Stimulated activated CD4-positive, alpha-beta T cell treated with anti-CD3 and anti-CD28 coated beads, Interleukin-1b, Interleukin-23, amount 100 ng/mL, for 4 hours (primary cell): ENCODE results near the gene PTX4.

ENCODE experiments used
- DNase-seq, 2 donors: peaks; one replicate each; pipeline ENCODE4 v3.0.0-alpha.2; 2020; ENCODE audit warnings: low read depth in 2 of 2

Gene PTX4

DNA sequence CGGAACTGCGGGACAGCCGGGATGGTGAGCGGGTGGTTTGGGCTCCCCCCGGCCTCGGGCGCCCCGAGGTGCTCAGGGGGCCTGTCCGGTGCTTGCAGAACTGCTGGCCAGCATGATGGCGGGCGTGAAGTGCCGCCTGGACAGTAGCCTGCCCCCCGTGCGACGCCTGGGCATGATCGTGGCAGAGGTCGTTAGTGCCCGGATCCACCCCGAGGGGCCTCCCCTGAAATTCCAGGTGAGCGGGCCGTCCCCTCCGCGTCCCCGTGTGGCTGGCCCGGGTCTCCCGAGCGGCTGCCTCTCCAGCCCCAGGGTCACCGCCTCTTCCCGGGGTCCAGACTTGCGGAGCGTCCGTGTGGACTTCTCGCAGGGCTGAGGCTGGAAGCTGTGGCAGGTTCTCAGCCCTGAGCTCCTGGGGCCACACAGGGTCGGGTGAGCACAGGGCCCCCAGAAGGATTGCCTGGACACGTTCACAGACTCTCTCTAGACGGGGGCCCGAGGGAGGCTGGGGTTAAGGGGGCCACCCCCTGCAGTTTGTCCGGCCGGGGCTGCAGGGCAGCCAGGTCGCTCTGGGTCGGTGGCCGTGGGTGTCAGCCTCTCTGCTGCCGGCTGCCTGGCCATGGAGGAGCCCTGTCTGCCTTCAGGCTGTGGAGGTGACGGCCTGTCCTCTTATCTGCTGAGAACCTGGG, 11.9 kb upstream of the PTX4 start:
- DNase-seq = no peak

DNA sequence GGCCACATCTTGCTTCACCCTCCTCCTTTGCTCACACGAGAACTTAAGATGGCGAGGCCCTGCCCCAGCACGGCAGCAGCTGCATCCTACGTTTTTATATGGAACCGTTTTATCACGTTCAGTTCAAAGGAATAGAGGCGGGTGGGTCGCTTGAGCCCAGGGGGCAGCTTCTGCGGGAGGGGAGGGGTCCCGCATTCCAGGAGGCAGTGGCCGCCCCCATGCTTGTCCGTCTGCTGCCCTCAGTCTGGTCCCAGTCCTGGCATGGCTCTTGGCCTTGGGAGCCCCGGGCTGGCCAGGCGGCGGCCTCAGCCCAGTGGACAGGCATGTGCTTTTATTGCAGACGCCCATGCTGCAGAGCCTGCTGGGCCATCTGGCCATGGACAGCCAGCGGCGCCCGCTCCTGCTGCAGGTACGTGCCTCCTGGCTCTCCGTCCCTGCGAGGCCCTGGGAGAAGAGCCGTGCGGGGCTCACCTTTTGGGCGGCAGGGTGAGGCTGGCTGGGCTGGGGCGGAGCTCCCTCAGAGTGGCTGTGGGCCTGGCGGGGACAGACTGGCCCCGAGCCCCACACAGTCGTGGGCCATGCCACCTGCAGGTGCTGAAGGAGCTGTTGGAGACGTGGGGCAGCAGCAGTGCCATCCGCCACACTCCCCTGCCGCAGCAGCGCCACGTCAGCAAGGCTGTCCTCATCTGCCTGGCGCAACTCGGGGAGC, 11.2 kb upstream of the PTX4 start:
- no peak for DNase-seq

DNA sequence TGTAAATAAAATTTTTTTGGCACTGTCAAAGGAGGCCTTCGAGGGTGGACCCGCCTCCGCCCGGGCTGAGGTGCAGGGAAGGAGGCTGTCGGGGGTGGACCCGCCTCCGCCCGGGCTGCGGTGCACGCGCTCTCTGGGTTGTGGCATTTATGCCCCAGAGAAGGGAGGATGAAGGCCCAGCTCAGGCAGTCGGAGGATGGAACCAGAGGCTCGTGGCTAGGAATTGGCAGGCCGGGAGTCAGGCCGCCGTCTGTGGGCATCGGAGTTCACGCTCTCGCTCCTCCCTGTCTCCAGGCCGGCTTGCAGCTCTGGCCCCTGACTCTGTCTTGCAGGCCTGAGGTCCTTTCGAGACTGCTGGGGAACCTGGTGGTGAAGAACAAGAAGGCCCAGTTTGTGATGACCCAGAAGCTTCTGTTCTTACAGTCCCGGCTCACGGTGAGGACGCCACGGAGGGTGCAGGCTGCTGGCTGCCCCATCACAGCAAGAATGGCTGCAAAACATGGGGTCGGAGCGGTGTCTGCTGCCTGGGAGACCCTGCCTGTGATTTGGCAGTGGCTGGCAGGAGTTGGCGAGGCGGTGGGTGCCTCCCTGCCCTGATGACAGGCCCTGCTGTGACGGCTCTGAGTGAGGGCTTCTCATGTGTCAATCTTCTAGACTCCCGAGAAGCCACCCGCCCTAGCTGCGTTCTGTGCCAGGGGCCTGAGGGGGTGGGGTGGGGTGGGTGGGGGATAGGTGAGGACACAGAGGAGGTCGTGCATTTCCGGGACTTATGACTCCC, 10.3 kb upstream of the PTX4 start:
- DNase-seq = no peak

DNA sequence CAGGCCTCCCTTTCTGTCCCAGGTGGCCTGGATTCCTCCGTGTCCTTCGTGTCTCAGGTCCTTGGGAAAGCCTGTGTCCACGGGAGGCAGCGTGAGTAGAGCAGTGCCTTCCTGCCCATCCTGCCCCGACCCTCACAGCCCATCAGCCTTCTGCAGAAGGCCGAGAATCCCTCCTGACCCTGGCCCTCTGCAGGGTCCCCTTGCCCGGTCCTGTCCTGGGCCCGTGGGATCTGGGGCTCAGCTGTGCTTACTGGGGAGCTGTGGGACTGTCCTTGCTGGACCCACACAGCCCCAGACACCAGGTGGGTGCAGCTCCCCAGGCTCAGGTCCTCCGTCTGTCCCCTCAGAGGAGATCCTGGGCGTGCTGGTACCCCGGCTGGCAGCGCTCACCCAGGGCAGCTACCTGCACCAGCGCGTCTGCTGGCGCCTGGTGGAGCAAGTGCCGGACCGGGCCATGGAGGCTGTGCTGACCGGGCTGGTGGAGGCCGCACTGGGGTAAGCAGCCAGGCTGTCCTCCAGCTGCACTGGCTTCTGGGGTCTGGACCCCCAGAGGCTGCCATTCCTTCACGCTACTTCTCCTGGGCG, 8.4 kb upstream of the PTX4 start:
- DNase-seq = no peak

DNA sequence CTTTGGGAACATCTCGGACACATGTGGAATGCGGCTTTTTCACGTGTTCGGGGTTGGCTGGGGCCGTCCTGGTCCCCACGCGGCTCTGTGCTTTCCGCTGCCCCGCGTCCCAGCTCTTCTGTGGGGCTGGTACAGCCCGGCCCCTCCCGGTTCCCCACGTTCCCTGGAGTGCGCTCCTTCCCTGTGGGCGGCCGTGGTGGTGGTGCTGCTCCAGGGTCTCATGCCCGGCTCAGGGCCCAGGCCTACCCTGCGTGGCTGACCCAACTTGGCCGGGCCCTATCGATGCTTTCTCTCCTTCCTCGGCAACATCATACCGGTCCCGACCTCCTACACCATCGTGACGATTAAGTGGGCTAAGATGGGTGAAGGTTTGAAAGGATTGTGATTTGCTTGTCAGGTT, 7.7 kb upstream of the PTX4 start:
- DNase-seq = no peak

DNA sequence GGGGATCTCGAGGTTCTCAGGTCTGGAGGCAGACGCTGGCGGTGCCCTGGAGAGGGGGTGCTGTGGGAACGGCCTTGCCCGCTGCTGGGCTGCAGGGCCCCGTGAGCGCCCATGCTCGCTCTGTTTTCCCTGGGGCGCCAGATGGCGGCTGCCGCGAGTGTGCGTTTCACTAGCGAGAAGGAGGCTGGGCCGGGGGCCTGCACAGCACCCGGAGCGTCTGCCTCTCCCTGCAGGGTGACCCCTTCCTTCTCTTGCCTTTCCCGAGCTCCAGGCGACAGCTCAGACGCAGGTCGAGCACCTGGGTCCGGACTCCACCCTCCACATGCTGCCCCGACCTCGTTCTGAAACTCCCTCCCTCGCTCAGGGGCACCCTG, 7.1 kb upstream of the PTX4 start:
- no peak for DNase-seq

DNA sequence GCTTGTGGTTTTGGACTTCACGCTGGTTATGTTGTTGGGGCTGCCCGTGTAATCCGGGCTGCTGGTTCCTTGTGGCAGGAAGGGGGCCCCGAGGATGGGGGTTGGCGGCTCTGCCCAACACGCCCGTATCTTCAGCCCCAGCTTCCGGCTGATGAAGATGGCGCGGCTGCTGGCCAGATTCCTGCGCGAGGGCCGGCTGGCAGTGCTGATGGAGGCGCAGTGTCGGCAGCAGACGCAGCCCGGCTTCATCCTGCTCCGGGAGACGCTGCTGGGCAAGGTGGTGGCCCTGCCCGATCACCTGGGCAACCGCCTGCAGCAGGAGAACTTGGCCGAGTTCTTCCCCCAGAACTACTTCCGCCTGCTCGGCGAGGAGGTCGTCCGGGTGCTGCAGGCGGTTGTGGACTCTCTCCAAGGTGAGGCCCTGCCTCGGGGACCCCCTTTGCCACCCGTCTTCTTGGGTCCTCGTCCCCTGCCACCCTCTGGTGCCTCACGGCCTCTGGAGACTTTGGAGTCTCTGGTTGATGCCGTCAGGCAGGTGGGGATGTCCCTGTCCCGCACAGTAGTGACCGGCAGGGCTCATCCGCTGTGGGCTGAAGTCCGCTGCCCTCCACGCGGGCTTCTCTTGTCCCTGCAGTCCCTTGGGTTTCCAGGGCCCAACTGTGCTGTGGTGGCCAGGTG, 6.6 kb upstream of the PTX4 start:
- DNase-seq = no peak

DNA sequence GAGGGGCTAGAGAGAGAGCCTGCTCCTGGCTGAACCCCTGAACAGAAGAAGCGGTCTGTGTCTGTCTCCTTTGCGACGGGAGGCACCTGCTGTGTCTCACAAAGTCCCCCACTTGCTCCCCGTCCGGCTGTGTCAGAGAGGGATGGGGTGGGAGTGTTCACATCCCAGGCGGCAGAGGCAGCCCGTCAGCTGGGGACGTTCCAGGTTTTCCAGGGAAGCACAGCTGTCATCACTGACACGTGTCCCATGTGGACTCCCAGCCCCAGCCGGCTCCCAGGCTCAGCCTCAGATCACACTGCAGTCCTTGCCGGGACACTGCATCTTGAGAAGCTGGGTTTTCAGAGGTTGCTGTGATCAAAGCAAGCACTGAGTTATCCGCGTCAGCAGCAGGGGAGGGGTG, 6.0 kb upstream of the PTX4 start:
- DNase-seq = no peak

DNA sequence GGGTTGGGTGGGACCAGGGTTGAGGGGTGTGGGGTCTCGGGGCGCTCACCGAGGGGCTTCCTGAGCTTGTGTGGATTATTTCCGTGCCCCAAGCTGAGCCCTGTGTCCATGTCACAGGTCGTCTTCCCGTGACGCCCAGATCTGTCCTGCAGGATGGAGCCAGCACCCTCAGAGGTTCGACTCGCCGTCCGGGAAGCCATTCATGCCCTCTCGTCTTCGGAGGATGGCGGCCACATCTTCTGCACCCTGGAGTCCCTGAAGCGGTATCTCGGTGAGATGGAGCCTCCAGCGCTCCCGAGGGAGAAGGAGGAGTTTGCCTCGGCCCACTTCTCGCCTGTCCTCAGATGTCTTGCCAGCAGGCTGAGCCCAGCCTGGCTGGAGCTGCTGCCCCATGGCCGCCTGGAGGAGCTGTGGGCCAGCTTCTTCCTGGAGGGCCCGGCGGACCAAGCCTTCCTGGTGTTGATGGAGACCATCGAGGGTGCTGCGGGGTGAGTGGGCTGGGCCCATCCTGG, 5.4 kb upstream of the PTX4 start:
- no peak for DNase-seq

DNA sequence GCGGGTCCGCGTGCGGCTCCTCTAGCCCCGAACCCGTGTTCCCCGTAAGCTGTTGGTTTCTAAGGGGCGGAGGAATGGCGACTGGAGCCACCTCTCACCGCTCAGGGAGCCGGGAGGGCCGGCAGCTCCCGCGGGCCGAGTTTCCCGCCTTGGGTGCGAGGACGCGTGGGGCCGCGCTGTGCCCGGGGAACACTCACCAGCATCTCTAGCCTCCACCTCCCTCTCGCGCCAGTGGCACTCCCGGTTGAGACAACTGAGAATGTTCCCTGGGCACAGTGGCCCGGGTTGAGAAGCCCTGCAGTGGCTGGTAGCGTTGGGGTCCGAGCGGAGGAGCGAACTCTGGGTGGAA, 5.0 kb upstream of the PTX4 start:
- DNase-seq = no peak

DNA sequence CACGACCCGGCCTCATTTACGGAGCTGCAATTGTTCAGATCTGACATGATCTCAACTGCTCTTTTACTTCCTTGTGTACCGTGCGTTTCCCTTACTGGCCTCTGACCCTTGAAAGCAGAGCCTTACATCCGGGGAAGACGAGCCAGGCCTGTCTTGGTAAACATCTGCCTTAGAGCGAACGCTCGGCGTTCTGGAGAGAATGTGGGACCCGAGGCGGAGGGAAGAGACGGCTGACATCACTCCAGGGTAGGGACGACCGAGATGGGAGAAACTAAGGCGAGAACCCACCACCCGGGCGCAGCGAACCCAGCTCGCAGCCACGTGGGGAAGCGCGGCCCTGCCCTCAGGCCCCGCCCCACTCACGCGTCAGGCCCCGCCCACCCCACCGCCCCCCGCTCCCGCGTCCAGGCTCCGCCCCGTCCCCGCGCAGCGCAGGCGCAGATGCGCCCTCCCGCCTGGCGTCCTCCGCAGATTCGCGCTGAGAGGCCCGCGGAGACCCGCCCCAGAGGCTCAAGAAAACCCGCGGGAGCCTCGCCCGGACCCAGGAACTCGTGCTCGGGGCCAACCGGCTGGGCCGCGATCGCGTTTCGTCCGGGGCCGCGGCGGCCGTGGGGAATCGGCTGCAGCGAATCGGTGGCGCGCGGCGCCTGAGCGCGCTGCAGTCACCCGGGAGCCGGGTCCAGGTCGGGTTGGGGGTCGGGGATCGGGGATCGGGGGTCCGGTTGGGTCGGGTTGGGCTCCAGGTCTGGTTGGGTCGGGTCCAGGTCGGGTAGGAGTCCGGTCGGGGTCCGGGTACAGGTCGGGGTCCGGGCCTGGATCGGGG, 4.4 kb upstream of the PTX4 start, which contains the start of gene TELO2:
TSS of gene TELO2 (plus strand) at position 438 of the 823 bp plus-strand sequence. CDS start 922 bp downstream, outside the sequence.
- DNase-seq = peak; percentile 87 to 90

DNA sequence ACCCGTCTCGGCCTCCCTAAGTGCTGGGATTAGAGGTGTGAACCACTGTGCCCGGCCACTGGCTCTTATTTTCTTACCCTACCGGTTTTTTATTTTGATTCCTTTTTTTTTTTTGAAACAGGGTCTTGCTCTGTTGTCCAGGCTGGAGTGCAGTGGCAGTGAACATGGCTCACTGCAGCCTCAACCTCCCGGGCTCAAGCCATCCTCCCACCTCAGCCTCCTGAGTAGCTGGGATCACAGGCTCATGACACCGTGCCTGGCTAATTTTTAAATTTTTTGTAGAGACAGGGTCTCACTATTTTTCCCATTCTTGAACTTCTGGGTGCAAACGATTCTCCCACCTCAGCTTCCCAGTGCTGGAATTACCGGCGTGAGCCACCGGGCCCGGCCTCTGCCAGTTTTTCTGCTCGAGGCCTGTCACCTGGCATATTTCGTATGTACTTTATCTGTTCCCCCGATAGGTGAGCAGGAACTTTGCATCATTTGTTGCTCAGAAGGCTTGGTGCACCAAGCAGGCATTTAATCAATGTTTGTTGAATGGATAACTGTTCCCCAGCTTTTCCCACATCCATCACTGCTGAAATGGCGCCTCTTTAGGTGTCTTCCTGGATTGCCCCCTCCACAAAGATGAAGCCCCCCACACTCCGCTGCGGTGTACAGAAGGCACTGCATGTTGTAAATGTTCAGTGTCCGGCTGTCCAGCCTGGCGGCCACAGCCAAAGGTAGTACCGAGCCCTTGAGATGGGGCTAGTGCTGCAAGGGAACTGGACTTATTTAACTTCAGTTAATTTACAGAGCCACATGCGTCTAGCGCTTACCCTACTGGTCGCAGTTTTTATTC, 3.6 kb upstream of the PTX4 start:
- DNase-seq = no peak

DNA sequence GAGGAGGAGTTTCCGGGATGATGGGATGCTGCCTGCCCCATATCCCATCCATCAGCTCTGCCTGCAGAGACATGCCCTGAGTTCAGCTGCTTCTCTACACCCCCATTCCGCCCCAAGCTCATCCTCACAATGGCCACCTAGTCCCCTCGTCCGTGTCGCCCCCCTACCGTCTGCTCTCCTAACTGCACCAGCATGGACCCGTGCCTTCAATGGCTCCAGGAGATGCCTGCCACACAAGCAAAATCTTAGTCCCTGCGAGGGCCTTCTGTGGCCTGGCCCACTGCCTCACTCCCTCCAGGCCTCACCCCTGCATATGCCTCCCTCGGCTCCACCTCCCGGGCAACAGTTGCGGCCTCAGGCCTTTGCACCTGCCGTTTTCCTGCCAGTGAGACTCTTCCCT, 2.6 kb upstream of the PTX4 start:
- DNase-seq = no peak

DNA sequence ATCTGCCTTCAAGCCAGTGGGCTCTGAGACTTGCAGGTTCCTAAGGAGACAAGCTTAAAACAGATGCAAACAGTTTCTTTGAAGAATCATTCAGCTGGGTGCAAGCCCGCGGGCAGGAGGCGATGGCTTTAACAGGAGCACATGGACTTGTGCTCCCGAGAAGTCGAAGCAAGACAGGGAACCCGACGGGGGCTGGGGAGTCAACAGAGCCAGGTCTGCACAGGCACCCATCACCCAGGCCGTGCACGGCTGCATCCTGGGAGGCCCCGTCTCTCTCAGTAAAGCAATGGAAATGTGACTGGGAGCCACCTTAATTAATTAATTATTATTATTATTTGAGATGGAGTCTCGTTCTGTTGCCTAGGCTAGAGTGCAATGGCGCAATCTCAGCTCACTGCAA, 333 bp upstream of the PTX4 start:
- no peak for DNase-seq

DNA sequence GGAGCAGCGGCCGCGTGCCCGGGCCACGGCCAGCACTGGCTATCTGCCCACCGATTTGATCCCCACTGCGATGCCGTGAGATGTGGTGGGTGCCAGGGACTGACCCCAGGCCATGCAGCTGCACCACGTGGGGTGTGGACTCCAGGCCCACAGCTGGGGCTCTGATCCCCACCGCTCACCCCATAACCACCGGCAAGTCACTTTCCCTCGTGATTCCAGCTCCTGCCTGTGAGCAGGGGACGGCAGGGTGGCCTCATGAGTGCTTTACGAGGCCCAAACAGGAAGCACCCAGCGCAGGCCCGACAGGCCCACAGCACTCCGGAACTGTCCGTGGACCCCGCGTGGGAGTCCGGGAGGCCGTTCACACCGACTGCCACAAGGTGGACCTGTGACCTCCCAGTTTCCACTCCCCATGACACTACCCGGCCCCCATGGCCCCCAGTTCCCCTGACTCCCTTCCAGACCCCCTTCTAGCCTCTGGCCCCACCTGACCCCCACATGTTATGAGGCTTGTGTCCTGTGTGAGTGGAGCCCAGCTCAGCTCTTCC, 616 bp downstream of the PTX4 start:
- no peak for DNase-seq

DNA sequence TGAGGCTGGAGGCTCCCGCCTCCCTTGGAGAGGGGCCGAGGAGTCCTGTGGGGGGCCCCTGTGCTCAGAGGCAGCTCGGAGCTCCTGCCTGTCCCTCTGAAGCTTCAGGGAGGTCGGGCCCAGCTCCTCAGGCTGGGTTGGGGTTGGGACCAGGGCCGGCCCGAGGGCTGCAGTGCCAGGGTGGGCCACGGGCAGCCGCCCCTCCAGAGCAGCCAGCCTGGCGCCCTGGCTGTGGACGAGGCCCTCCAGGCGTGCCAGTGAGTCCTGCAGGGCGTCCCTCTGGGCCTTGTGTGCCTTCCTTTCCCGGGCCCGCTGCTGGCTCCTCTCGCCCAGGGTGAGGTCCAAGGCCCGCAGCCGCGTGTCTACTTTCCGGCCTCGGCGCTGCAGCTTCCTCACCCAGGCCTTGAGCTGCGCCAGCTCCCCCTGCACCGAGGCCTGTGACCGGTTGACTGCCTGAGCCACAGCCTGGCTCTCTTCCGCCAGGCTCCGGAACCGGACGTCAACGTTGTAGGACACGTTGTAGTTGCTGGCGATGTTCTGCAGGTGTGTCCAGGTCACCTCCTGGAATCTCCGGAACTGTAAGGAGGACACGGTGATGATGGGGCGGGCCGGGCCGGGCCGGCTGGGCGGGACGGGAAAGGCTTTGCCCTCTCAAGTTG, 1.2 kb downstream of the PTX4 start:
- DNase-seq = no peak

DNA sequence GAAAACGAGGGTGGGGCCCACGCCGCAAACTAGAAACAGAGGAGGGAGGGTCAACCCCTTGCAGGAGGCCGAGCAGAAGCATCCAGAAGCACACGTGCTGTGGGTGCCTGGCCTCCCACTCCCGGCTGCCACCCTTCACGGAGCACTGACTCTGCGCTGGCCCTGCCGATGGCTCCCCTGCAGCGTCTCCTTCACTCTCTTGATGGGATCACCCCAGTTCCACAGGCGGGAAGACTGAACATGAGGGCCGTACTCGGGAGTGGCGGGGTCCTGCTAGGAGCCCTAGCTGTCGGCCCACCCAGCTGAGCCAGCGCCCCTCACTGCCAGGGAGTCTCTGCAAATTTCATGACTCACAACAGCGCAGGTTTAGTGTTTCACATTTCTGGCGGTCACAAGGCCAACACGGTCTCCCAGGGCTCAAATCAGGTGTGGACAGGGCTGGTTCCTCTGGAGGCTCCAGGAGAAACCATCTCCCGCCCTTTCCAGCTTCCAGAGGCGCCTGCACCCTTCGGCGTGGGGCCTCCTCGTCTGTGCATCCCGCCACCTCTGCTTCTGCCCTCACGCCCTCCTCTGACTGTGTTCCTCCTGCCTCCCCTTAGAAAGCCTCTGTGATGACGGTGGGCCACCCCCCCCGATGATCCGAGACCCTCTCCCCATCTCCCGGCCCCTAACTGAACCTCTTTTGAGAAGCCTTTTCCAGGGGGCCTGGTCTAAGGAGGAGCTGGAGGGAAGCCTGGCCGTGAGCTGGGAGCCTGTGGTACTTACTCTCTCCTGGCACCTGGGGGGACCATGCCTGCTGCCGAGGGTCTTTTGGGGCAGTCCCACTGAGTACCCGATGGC, 2.0 kb downstream of the PTX4 start:
- no peak for DNase-seq

DNA sequence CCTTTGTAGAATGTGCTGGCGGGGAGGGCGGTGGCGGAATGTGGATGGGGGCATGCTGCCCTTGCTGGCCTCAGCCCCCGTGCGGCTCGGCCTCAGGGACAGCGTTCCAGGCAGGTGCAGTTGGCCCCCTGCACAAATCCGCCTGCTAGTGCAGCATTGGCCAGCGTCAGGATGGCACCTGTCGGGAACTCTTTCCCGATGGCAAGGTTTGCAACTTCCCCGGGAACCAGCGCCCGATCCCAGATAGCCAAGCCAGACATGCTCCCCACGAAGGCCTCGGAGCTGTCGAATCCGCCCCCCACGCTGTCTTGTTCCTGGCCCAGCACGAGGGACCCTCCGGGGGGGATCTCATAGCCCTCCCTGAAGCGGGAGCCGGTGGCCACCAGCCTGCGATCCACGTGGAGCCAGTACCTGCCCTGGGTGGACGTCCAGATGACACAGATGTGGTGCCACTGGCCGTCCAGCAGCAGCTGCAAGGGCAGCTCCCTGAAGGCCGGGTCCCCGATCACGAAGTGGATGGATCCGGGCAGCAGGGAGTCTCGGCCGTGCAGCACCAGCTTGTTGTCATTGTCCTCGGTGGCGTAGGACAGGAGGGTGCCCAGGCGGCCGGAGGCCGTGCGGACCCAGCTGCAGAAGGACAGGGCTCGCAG, 2.8 kb downstream of the PTX4 start:
- no peak for DNase-seq
